Fibroblast of mammary gland (primary cell): Measurements from ENCODE around the gene VCPKMT.

Source experiments
- DNase-seq: peaks from one replicate; pipeline ENCODE4 v3.0.0-alpha.2; 2010; ENCODE audit warnings: low read depth
- H3K4me3 ChIP-seq: 2 replicates; pipeline ENCODE4 v1.5.1; 2011; ENCODE audit warnings: low read depth, mild to moderate bottlenecking, low read length, moderate library complexity; ENCODE audit not compliant: control insufficient read depth
- CTCF ChIP-seq: conservative IDR thresholded peaks from 2 replicates; pipeline ENCODE4 v1.5.1; 2011; ENCODE audit warnings: low read depth, low read length, inconsistent platforms; ENCODE audit not compliant: control insufficient read depth, insufficient read depth

VCPKMT gene

GRCh38 chr14:50063876-50064420 lies 52.4 kb downstream of the VCPKMT start:
- no peak for TF ChIP-seq CTCF
- no peak overlapping the region for H3K4me3 ChIP-seq
- DNase-seq: no peak

- no peak overlapping the region for H3K4me3 ChIP-seq
- DNase-seq: peak; percentile 74
- TF ChIP-seq CTCF: no peak
Measured at GRCh38 chr14:50062438-50063085, 53.8 kb downstream of the VCPKMT start.

- TF ChIP-seq CTCF: no peak
- DNase-seq: peak; percentile 40
- H3K4me3 ChIP-seq: no peak overlapping the region
Measured at GRCh38 chr14:50061664-50062437, 54.5 kb downstream of the VCPKMT start.

GRCh38 chr14:50060871-50061663 lies 55.3 kb downstream of the VCPKMT start:
- DNase-seq: peak; percentile 95
- no peak overlapping the region for H3K4me3 ChIP-seq
- TF ChIP-seq CTCF: peak; percentile 31

- no peak for TF ChIP-seq CTCF
- no peak for DNase-seq
- H3K4me3 ChIP-seq: no peak overlapping the region
Measured at GRCh38 chr14:50059763-50060616, 56.4 kb downstream of the VCPKMT start.
